Activated effector memory CD4-positive, alpha-beta T cell treated with anti-CD3 and anti-CD28 coated beads, Interleukin-2, amount 50 U/mL, for 16 hours (primary cell): ENCODE data around the gene CCDC148.

ENCODE experiments used
- DNase-seq: peaks from one replicate; pipeline ENCODE4 v3.0.0-alpha.2; 2020

The CCDC148 gene

GRCh38 chr2:158456309-158457066, at the start of gene CCDC148, which contains the start of gene PKP4:
TSS of gene CCDC148 (minus strand) at chr2:158456753. CDS start at chr2:158456439, 314 bp downstream.
TSS of gene PKP4 (plus strand) at chr2:158456952. CDS start at chr2:158533185, 76,233 bp downstream.
- peak; percentile 96 for DNase-seq

DNA sequence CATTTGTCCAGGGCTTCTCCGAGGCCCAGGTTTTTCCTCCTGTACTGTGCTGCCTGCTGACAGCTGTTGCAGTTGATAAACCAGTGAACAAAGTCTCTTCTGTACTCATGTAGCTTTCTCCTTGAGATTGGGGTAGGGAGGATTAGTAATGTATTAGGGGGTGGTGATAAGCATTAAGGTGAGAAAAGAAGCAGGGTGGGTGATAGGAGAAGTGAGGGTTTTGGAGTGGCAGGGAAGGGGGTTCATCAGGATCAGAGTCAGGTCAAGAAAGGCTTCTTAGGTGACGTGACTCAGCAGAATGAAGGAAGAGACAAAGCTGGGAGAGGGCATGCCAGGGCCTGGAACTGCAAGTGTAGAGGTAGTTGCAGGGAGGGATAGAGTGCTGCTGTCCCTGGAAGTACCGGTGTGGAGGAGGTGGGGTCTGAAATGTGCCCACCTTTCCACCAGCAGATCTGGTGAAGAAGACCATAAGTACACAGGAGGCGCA, 48.9 kb upstream of the CCDC148 start:
- DNase-seq: no peak

GRCh38 chr2:158504088-158504487, 47.5 kb upstream of the CCDC148 start:
- no peak for DNase-seq

GRCh38 chr2:158502974-158503373, 46.4 kb upstream of the CCDC148 start:
- DNase-seq: no peak

DNA sequence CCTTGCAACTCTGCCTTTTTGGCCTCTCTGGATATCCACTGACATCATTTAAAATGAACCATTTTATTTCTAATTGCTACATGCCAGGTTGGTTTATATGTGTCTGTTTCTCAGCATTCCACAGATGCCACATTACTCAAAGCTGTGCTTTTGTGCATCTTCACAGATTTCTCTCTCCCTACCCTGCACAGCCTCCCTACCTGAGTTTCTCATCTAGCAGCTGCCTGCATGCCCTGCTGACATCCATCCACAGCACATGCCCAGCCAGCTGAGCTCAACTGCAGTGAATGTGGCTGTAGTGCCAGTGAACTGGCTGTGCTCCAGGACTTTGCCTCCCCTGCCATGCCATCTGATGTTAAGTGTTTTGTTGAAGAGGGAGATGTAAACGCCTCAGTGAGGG, 44.7 kb upstream of the CCDC148 start:
- DNase-seq: no peak

- no peak for DNase-seq
Measured at GRCh38 chr2:158500333-158500732, 43.8 kb upstream of the CCDC148 start.

DNA sequence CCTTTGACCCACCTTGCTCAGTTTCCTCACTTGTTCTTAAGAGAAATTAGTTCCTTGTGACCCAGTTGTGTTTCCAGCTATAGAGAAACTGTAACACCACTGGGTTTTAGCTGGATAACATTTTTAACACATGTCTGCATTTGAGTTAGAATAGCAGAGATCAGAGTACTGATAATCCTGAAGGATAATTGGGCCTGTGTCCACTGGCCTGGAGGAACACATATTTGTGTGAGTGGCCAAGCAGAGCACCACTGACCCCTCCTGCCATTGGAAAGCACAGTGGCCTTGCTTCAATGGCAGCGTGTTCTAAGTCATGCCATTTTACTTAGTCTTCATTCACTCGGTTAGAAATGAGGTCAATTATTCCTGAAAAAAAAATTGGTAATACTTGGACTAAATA, 42.8 kb upstream of the CCDC148 start:
- DNase-seq: no peak

GRCh38 chr2:158498749-158499136, 42.2 kb upstream of the CCDC148 start:
- DNase-seq: no peak

- no peak for DNase-seq
Measured at GRCh38 chr2:158498043-158498748, 41.6 kb upstream of the CCDC148 start.

GRCh38 chr2:158497486-158497885, 40.9 kb upstream of the CCDC148 start:
- DNase-seq: no peak

DNA sequence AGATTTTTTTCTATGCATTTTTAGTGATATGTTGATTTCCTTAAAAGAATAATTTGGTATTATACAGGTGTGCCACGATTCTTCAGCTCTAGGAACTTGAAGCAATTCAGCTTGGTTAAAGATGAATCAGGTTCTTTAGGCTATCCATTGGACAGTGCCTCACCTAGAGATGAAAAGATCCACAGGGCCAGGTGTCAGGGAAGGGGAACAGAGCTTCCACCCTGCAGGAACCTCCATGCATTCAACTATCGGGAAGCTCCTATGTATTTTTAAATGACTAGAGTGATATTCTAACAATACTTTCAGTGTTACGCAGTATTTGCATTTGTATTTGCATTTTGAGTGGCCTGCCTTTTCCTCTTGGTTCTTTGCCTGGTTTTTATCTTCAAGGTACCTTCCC, 40.4 kb upstream of the CCDC148 start:
- DNase-seq: no peak

GRCh38 chr2:158495175-158495574, 38.6 kb upstream of the CCDC148 start:
- DNase-seq: no peak

GRCh38 chr2:158493458-158493857, 36.9 kb upstream of the CCDC148 start:
- DNase-seq: no peak

- DNase-seq: no peak
Measured at GRCh38 chr2:158491072-158491471, 34.5 kb upstream of the CCDC148 start.

- DNase-seq: no peak
Measured at GRCh38 chr2:158489366-158490112, 33.0 kb upstream of the CCDC148 start.

DNA sequence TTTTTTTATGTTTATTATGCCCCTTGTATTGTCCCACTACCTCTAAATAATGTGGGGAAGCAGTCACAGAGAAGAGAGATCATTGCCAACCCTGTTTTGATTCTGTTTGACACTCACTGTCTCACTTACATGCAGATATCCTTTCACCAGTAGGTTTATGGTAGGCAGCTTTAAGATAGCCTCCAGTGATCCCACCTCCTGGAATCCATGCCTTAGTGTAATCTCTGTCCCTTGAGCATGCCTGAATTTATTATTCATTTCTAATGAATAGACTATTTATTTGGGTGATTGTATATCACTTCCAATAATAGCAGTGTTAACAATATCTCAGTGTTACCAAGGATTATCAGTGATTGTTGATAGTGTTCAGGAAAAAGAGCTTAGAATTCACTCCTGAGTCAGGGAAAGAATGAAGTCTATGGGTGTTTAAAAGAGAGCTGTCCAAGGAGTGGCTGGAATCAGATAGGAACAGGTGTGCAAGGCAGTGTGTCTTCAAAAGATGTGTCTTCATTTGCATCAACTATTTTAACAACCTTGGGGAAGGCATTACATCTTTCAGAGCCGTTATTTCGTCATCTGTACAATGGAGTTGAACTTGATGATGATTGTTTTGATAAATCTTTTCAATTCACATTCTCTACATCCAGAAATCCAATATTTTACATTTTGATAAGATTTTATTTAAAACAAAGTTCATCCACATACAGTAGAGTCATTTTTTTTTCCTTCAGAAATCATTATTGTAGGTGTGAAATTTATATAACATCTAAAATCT, 32.1 kb upstream of the CCDC148 start:
- no peak for DNase-seq

DNA sequence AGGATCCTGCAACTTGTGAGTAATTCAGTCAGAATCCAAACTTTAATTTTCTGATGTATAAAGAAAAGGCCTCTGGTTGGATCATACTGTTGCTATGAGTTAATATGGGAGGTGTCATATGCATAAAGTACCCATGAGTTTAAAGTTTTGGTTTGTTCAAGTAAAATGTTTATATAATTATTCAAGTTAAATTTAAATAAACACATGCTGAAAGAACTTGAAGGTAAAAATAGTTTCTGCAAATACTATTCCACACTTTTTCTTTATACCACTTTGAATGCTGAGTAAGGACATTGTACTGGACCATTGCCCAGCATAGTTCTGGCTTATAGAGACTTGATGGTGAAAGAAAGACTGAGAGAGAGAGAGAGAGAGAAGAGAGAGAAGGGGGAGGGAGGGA, 30.9 kb upstream of the CCDC148 start:
- DNase-seq: no peak

GRCh38 chr2:158486970-158487325, 30.4 kb upstream of the CCDC148 start:
- DNase-seq: no peak

- no peak for DNase-seq
Measured at GRCh38 chr2:158486150-158486969, 29.8 kb upstream of the CCDC148 start.

DNA sequence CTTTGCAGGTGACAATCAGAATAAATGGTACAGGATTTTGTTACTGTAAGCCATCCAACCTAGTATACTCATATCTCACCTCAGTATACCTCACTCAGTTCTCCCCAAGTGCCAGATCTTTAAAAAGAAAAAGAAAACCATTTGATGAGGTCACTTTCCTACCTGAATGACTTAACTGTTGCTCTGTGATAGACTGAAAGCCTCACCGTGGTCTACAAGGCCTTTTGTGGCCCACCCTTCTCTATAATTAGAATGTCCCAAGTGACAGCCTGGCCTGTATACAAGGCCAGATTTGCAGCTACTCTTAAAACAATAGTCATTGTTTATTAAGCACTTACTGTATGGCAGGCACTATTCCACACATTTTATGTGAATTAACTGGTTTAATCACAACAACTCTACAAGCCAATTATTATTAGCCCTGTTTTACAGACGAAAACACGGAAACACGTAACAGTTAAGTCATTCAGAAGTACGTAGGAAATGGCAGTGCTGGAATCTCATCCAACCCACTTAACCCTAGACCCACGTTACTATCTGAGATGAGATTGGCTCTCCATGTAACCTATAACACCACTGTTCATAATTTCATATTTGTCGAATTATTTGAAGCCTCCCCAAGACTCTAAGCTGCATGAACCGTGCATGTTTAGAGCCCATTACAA, 28.5 kb upstream of the CCDC148 start:
- DNase-seq: no peak

GRCh38 chr2:158482594-158482993, 26.0 kb upstream of the CCDC148 start:
- DNase-seq: no peak
